H1 (cell line): ENCODE measurements around the gene WNK2.

Source experiments
- EP300 ChIP-seq, 2 experiments: IDR thresholded peaks; 1 replicate in 1 of 2; 2 replicates in 1 of 2; pipeline ENCODE4 v1.6.1; 2011 to 2012; ENCODE audit warnings: low read depth in 2 of 2, low read length in 2 of 2, mild to moderate bottlenecking in 2 of 2, borderline replicate concordance in 1 of 2, inconsistent platforms in 1 of 2, moderate library complexity in 1 of 2
- EZH2 ChIP-seq: fragments of 200-600 bp; sonication (generic); IDR thresholded peaks from 2 replicates; pipeline ENCODE4 v1.7.1; 2012; ENCODE audit warnings: low read depth, mild to moderate bottlenecking, moderate library complexity, low read length, inconsistent platforms; ENCODE audit not compliant: severe bottlenecking
- MAX ChIP-seq: IDR thresholded peaks from 2 replicates; pipeline ENCODE4 v1.6.1; 2012; ENCODE audit warnings: inconsistent platforms
- NRF1 ChIP-seq: IDR thresholded peaks from 2 replicates; pipeline ENCODE4 v1.6.1; 2011; ENCODE audit warnings: mild to moderate bottlenecking, low read depth, low read length, improper control_type of control experiment
- POLR2A ChIP-seq, 2 experiments: IDR thresholded peaks; 1 replicate in 1 of 2; 2 replicates in 1 of 2; pipeline ENCODE4 v1.6.1; 2011; ENCODE audit warnings: low read depth in 2 of 2, low read length in 2 of 2, mild to moderate bottlenecking in 2 of 2; ENCODE audit errors: control extremely low read depth in 1 of 2
- POLR2AphosphoS5 ChIP-seq: IDR thresholded peaks from 2 replicates; pipeline ENCODE4 v1.6.1; 2011; ENCODE audit warnings: low read depth, low read length
- RFX5 ChIP-seq: IDR thresholded peaks from 2 replicates; pipeline ENCODE4 v1.6.1; 2011; ENCODE audit warnings: low read depth, low read length, improper control_type of control experiment, borderline replicate concordance
- SIN3A ChIP-seq, 2 experiments: IDR thresholded peaks in 1 of 2; conservative IDR thresholded peaks in 1 of 2; 2 replicates each; pipeline ENCODE4 v1.6.1; 2011 to 2012; ENCODE audit warnings: low read length in 2 of 2, improper control_type of control experiment in 1 of 2, low read depth in 1 of 2, mild to moderate bottlenecking in 1 of 2
- TCF12 ChIP-seq: IDR thresholded peaks from 2 replicates; pipeline ENCODE4 v1.6.1; 2011; ENCODE audit warnings: low read depth, mild to moderate bottlenecking, low read length
- TF ChIP-seq, protein P1 (sequence below): IDR thresholded peaks from 2 replicates; pipeline ENCODE4 v1.6.1; 2011; ENCODE audit warnings: low read depth, mild to moderate bottlenecking, low read length; ENCODE audit not compliant: insufficient read depth
- TF ChIP-seq, protein P2 (sequence below), 3 experiments: IDR thresholded peaks; 1 replicate in 2 of 3; 2 replicates in 1 of 3; pipeline versions ENCODE4 v1.5.1 to v1.6.1; 2011; ENCODE audit warnings: low read length in 3 of 3, mild to moderate bottlenecking in 3 of 3, inconsistent platforms in 2 of 3, low read depth in 1 of 3, moderate library complexity in 1 of 3; ENCODE audit not compliant: insufficient read depth in 1 of 3; ENCODE audit errors: control extremely low read depth in 1 of 3

- TF ChIP-seq MAX (no peak), POLR2A (IDR thresholded peaks at IDR 0.05; ENCODE audit: control extremely low read depth in 1 of 2, low read depth in 2 of 2, low read length in 2 of 2) (no peak), NRF1 (no peak), EZH2 (no peak), TCF12 (no peak), EP300 (IDR thresholded peaks at IDR 0.05; ENCODE audit: borderline replicate concordance in 1 of 2, low read depth in 2 of 2, low read length in 2 of 2) (no peak), POLR2AphosphoS5 (no peak), SIN3A (conservative IDR thresholded peaks at IDR 0.05 in 1 of 2, IDR thresholded peaks at IDR 0.05 in 1 of 2; ENCODE audit: low read depth in 1 of 2, low read length in 2 of 2) (no peak), RFX5 (no peak)
- TF ChIP-seq, protein P1, sequence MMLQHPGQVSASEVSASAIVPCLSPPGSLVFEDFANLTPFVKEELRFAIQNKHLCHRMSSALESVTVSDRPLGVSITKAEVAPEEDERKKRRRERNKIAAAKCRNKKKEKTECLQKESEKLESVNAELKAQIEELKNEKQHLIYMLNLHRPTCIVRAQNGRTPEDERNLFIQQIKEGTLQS: no peak
- TF ChIP-seq, protein P2, sequence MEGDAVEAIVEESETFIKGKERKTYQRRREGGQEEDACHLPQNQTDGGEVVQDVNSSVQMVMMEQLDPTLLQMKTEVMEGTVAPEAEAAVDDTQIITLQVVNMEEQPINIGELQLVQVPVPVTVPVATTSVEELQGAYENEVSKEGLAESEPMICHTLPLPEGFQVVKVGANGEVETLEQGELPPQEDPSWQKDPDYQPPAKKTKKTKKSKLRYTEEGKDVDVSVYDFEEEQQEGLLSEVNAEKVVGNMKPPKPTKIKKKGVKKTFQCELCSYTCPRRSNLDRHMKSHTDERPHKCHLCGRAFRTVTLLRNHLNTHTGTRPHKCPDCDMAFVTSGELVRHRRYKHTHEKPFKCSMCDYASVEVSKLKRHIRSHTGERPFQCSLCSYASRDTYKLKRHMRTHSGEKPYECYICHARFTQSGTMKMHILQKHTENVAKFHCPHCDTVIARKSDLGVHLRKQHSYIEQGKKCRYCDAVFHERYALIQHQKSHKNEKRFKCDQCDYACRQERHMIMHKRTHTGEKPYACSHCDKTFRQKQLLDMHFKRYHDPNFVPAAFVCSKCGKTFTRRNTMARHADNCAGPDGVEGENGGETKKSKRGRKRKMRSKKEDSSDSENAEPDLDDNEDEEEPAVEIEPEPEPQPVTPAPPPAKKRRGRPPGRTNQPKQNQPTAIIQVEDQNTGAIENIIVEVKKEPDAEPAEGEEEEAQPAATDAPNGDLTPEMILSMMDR (IDR thresholded peaks at IDR 0.05; ENCODE audit: control extremely low read depth in 1 of 3, insufficient read depth in 1 of 3, low read depth in 1 of 3, low read length in 3 of 3): no peak
Observed at GRCh38 chr9:93221044-93221443, 37.1 kb downstream of the WNK2 start.
